ENCODE data around the gene PFDN6. TPM values are rescaled to one million over a fixed set of nuclear protein-coding genes. Genes with fewer than 3 reads are reported as not detected.

Gene PFDN6
- total RNA-seq, 1 experiment from 2014 or later = 101 TPM

Small RNAs within 50 kb of the gene (microRNA-seq; reads per million reads assigned to microRNA genes)
- gene MIR6834 (ENCODE audit: unreplicated experiment) (not detected), gene MIR6873 (ENCODE audit: unreplicated experiment) (not detected)

Other genes with a start within 250 kb of the PFDN6 start
- 0.69 TPM for gene HLA-DPA1, start 216.0 kb upstream of the PFDN6 start, total RNA-seq (2021; ENCODE audit: unreplicated experiment)
- 0.64 TPM for gene HLA-DPB1, start 213.6 kb upstream of the PFDN6 start, total RNA-seq (2021; ENCODE audit: unreplicated experiment)
- 0.57 TPM for gene COL11A2, start 97.1 kb upstream of the PFDN6 start, total RNA-seq (2021; ENCODE audit: unreplicated experiment)
- gene RXRB, start 88.9 kb upstream of the PFDN6 start, total RNA-seq (2021; ENCODE audit: unreplicated experiment) = 27.4 TPM
- gene SLC39A7, start 88.7 kb upstream of the PFDN6 start, total RNA-seq (2021; ENCODE audit: unreplicated experiment) = 135 TPM
- gene HSD17B8, start 84.9 kb upstream of the PFDN6 start, total RNA-seq (2021; ENCODE audit: unreplicated experiment) = 7.4 TPM
- 33.7 TPM for gene RING1, start 81.1 kb upstream of the PFDN6 start, total RNA-seq (2021; ENCODE audit: unreplicated experiment)
- gene VPS52, start 17.7 kb upstream of the PFDN6 start, total RNA-seq (2021; ENCODE audit: unreplicated experiment) = 77.7 TPM
- 1,987 TPM for gene RPS18, start 17.5 kb upstream of the PFDN6 start, total RNA-seq (2021; ENCODE audit: unreplicated experiment)
- gene B3GALT4, start 12.5 kb upstream of the PFDN6 start, total RNA-seq (2021; ENCODE audit: unreplicated experiment) = 6.0 TPM
- gene WDR46, start 362 bp upstream of the PFDN6 start, total RNA-seq (2021; ENCODE audit: unreplicated experiment) = 80.6 TPM
- gene RGL2, start 9.3 kb downstream of the PFDN6 start, total RNA-seq (2021; ENCODE audit: unreplicated experiment) = 84.4 TPM
- 246 TPM for gene TAPBP, start 24.5 kb downstream of the PFDN6 start, total RNA-seq (2021; ENCODE audit: unreplicated experiment)
- gene ZBTB22, start 28.1 kb downstream of the PFDN6 start, total RNA-seq (2021; ENCODE audit: unreplicated experiment) = 16.0 TPM
- 77.6 TPM for gene DAXX, start 33.4 kb downstream of the PFDN6 start, total RNA-seq (2021; ENCODE audit: unreplicated experiment)
- 81.8 TPM for gene KIFC1, start 102.2 kb downstream of the PFDN6 start, total RNA-seq (2021; ENCODE audit: unreplicated experiment)
- 51.6 TPM for gene PHF1, start 121.4 kb downstream of the PFDN6 start, total RNA-seq (2021; ENCODE audit: unreplicated experiment)
- 338 TPM for gene CUTA, start 128.5 kb downstream of the PFDN6 start, total RNA-seq (2021; ENCODE audit: unreplicated experiment)
- gene SYNGAP1, start 130.5 kb downstream of the PFDN6 start, total RNA-seq (2021; ENCODE audit: unreplicated experiment) = 29.0 TPM
- gene ZBTB9, start 165.0 kb downstream of the PFDN6 start, total RNA-seq (2021; ENCODE audit: unreplicated experiment) = 17.6 TPM

All from Panc1 (cell line).